GM21786 (cell line): ENCODE measurements around the gene TSPEAR.

Source experiments
- ATAC-seq: cut with Tn5 transposase; IDR thresholded peaks from one replicate; pipeline ENCODE4 v1.9.1; 2021; ENCODE audit not compliant: unreplicated experiment

The TSPEAR gene

DNA sequence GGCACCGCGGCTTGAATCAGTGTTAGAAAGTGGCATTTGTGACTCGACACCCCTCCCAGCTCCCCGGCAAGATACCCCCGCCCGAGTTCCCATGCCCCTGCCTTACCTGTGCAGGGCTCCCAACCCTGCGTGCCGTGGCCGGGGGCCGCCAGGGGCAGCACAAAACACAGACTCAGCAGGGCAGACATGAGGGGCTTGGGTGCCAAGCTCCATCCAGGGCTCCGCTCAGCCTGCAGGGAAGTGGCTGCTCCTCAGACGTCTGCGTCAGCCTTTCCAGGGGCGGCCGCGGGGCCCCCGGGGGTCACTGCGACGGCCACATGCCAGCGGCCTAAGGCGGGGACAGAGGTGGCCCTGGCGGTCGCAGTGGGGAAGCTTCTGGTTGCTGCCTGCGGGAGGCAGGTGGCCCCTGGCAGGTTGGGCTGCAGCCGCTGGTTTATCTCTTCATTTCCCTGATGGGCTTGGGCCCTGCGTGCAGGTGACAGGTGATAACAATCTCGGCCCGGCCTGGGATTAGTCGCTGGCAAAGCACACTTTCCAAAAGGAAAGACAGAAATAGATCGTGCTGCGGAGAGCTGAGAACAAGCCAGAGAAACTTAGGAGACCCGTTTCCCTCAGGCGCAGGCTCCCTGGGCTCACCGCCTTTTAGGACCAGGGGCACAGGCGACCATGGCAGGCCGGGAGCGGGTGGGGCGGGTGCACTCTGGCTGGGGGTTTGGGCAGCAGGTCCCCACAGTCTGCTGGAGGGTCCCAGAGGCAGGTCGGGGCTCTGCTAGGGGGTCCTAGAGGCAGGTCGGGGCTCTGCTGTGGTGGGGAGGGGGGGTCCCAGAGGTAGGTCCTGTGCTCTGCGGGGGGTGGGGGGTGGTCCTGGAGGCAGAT, at the start of gene TSPEAR:
Gene TSPEAR, minus strand, starts transcription at position 246 of the 876 bp plus-strand sequence. Its CDS starts 58 bp downstream, at position 188.
- no peak for ATAC-seq

- ATAC-seq, result no peak
These were observed 49.0 kb upstream of the TSPEAR start for GRCh38 chr21:44760376-44760775.

- no peak for ATAC-seq
These were observed 48.4 kb upstream of the TSPEAR start for GRCh38 chr21:44759628-44760285.

DNA sequence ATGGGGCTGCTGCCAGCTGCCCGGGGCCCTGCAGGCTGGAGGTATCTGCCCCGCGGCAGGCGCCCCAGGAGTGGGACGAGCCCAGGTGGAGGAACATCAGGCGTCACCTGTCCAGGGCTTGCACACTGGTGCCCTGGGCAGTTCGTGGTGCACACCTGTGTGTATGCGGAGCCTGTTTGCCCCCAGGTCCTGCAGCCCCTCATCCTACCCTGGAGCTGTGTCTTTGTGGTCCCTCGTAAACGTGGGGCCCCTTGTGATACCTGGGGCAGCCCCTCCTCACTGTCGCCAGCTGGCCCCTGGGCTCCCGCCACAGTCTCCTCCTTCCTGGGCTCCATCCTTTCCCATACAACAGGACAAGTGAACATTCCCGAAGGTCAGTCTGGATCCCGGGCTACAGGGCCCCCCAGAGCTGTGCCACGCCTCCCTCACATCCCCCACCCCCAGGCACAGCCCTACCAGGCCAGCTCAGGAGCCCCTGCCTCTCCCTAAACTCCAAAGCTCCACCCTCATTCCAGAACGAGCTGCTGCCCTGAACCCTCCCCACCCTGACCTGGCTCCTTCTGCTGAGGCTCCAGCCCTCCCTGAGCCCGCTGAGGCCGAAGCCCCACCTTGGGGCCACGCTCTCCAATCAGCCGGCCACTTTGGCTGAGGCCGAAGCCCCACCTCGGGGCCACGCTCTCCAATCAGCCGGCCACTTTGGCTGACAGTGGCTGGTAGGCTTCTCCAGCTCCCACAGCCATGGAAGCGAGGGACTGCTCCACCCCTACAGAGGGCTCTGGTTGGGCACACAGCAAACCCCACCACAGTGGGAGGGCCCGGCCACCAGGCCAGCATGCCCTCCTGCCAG, 47.6 kb upstream of the TSPEAR start:
- ATAC-seq, result no peak

GRCh38 chr21:44758141-44758561, 46.8 kb upstream of the TSPEAR start:
- no peak for ATAC-seq

DNA sequence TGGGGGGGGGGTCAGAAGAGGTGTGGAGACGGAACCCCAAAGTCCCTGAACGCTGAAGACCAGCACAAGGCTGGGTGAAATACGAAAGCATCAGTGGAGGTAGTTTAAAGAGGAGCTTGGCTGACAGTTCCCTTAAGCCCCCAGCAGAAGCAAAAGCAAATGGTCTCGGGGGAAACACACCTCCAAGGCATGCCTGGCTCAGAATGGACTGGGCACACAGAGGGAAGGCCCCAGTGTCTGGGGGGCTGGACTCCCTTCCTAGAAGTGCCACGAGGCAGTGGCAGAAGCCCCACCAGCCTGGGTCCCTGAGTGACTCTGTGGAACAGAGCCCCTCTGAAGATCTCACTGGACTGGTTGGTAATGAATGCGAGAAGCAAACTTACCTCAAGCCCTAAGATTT, 46.4 kb upstream of the TSPEAR start:
- ATAC-seq, result no peak

DNA sequence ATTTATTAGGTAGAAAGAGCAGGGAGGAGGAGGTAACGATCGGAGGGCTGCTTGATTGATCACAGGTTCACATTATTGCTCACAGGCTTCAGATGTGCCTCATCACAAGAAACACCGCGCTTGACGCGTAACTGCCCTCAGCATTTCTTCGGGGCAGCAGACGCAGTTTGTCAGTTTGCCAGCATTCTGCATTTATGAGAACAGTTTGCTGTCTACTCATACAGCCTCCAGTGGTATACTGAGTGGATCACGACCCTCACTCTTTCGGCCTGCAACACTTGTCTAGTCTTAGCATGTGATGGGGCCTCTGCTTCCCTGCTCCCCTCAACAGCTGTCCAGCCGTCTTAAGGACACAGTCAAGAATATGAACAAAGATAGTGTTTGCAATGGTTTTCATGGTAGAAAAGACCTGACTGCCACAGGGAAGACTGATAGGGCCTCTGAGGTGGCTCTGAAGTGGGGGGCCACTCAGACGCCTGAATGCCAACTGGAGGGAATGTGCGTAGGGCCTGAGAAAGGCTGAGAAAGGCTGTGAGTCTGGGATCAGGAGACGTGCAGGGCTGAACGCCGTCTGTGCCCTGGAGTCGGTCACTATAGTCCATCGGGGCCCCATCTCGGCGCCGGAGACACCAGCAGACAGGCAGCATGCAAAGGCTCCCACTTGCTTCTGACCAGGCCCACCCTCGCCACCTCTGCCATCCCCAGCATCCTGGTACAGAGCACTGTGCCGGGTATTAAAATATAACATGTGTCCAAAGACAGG, 45.2 kb upstream of the TSPEAR start:
- ATAC-seq, result no peak

- no peak for ATAC-seq
These were observed 43.9 kb upstream of the TSPEAR start for GRCh38 chr21:44755227-44755626.

DNA sequence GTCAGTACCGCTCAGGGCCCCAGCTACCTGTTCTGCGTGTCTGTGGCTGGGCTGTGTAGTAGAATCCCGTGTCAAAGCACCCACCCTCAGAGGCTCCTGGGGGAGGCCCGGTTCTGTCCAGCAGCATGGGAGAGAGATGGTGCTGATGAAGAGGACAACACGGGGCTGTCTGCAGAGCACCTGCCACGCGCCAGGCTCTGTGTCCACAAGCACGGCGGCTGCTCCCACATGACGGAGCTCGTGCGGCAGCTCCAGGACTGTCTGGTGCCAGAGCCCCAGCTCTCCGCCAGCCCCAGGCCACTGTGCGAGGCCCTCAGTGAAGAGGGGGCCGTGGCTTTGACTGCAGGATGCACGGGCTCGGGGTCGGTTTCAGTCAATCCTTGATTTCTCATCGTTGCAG, 42.0 kb upstream of the TSPEAR start:
- ATAC-seq, result no peak

GRCh38 chr21:44752671-44753235, 41.4 kb upstream of the TSPEAR start:
- ATAC-seq, result no peak

DNA sequence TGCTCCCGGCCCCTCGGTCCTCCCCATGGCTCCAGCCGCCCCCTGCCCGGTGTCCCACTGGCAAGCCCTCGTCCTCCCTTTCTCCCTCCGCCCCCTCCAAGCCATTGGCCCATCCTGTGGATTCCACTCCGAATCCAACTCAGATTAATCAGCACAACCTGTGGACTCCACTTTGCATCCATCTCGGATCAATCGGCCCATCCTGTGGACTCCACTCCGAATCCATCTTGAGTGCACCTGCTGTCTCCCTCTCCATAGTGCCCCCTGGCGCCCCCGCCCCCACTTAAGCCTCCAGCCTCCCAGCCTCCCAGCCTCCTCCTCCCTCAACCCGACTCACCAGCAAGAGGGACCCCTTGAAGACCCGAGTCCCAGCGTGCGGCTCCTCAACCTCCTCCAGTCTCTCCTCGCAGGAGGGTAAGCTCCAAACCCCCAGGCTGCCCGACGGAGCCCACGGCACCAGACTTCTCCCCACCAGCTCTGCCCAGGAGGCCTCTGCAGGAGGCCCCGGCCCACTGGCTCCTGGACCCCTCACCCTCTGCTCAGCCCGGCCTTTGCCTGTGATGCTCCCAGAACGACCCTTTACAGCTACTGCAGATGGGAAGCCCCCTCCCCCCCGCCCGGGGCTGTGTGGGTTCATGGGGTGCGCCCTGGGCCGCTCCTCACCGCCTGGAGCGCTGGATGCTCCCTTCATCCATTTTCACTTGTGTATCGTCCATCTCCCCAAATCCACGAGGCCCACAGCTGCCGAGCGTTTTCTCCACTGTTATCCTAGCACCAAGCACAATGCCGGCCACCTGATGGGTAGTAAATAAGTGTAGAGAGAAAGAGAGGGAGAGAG, 40.6 kb upstream of the TSPEAR start:
- ATAC-seq, result no peak

DNA sequence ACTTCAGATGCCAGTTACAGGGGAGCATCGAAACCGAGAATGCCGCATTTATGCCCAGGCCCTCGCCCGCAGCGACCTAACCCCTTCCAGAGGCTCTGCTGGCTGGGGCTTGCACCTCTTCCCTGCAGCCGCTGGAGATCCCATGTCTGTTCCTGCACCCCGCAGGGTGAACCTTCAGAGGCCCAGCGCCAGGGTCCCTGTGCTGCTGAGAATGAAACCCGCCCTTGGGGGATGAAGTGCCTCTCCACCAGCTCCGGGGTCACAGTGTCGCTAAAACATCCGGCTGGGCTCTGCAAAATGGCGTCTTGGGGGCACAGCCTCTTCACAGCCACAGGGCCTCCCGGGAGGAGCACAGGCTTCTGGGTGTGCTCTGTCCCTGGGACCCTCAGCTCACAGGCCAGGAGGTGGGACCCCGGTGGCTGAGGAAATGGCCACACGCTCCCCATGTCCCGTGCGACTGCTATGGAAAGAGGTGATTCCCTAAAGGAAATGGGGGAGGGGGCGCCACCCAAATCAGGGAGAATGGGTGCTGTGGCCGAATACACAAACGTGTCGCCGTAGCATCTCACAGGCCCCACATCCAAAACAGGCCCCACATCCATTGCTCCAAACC, 39.9 kb upstream of the TSPEAR start:
- no peak for ATAC-seq

DNA sequence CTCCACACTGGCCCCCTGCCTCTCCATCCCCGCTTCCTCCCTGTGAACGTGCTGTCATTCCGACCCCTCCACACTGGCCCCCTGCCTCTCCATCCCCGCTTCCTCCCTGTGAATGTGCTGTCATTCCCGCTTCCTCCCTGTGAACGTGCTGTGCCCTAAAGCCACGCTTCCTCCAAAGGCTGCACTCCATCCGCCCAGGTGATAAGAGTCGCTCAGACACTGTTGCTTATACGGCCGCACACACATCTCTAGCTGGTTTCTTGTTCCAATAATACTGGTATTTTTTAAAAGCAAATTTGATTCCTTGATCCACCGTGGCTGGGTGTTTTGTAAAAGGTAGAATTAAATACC, 39.3 kb upstream of the TSPEAR start:
- ATAC-seq, result no peak

- no peak for ATAC-seq
These were observed 38.6 kb upstream of the TSPEAR start for GRCh38 chr21:44749759-44750674.

GRCh38 chr21:44749116-44749758, 37.9 kb upstream of the TSPEAR start:
- no peak for ATAC-seq

- ATAC-seq, result no peak
These were observed 37.2 kb upstream of the TSPEAR start for GRCh38 chr21:44748621-44749020.

DNA sequence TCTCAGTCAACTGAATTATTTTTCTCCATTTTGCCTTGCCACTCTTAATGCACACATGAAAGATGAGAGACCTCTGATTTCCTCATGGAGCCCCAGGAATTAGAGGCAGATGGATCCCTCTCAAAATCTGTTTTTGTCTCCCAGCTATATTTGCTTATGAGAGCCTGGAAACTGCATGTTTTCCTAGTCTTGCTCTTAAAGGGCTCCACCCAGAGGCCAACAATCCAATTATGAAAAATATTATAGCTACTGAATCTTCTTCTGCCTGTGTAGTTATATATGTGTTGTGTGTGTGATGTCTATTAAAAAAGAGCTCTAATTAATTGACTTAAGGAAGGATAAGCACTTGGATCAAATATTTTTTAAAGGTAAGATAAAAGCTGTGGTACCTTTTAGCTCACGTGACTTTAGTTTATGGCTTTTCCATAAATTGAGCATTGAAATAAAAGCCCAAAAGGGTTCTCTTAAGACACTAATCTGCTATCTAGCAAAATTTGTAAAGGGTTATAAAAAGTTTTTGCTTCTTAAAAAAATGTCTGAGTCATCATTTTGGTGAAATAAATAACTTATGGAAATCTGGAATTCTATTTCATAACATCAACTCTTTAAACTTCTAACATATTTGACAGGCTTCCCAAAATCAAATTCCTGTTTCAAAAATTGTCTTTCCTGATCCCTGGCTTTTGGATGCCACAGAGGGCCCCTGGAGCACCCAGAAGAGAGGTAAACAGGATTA, 31.2 kb upstream of the TSPEAR start:
- ATAC-seq, result no peak
